ENCODE data around the gene PRDX3. TPM values are rescaled to one million over a fixed set of nuclear protein-coding genes. Genes with fewer than 3 reads are reported as not detected.
A peak's percentile ranks its signal among the peaks of the same experiment; 100 is the strongest.

Gene PRDX3
- total and polyA plus RNA-seq, 4 donors: 84.1 to 155 (median 109) TPM

- Histone ChIP-seq H3K4me1 (ENCODE audit: control insufficient read depth in 5 of 5, insufficient read depth in 5 of 5, low read length in 5 of 5) (peaks cover 0 to 44% (median 26%) of the 10 kb centered on the region in 5 donors), H3K4me3 (peak within 1 kb of the TSS; percentile 95), H3K36me3 (ENCODE audit: control insufficient read depth in 4 of 4, insufficient read depth in 4 of 4, low read length in 4 of 4) (peaks cover 0 to 4% (median under 1%) of the 10 kb centered on the region in 4 donors), H3K9me3 (ENCODE audit: control insufficient read depth in 4 of 4, insufficient read depth in 3 of 4, low read length in 3 of 4) (no peaks in the 10 kb centered on the region), H3K9ac (ENCODE audit: insufficient read depth in 1 of 2, low read length in 2 of 2) (peak within 1 kb of the TSS in 1 of 2 donors; percentile 88), H3K27ac (ENCODE audit: low read depth in 1 of 2, low read length in 1 of 2) (peak within 1 kb of the TSS; percentile 95 to 97), H3K27me3 (ENCODE audit: control insufficient read depth in 3 of 3, insufficient read depth in 3 of 3, low read length in 2 of 3) (no peaks in the 10 kb centered on the region)
- TF ChIP-seq CTCF (IDR thresholded peaks at IDR 0.05; ENCODE audit: control extremely low read depth, extremely low read depth): no peak
- ATAC-seq (ENCODE audit: insufficient read depth, low FRiP score) (peak; percentile 91), DNase-seq (peak; percentile 98 to 100 (median 98))
- WGBS, 2 donors: 1% methylated on average over 21 to 34 of the region's 34 CpGs
Observed at GRCh38 chr10:119207366-119207666, 28.7 kb upstream of the PRDX3 start, which contains the start of gene GRK5. Gene GRK5 (plus strand): TSS chr10:119207571. CDS start chr10:119207918, 347 bp downstream.

- peak overlapping the region; percentile 52 for H3K4me3 ChIP-seq
- H3K4me1 ChIP-seq (ENCODE audit: control insufficient read depth in 5 of 5, insufficient read depth in 5 of 5, low read length in 5 of 5): peaks cover 0 to 38% (median 24%) of the 10 kb centered on the region in 5 donors
- TF ChIP-seq CTCF (IDR thresholded peaks at IDR 0.05; ENCODE audit: control extremely low read depth, extremely low read depth): peak; percentile 36
- ATAC-seq (ENCODE audit: insufficient read depth, low FRiP score): peak; percentile 64
- H3K27ac ChIP-seq (ENCODE audit: low read depth in 1 of 2, low read length in 1 of 2): peak overlapping the region; percentile 95 to 97
- H3K36me3 ChIP-seq (ENCODE audit: control insufficient read depth in 4 of 4, insufficient read depth in 4 of 4, low read length in 4 of 4): peaks cover 0 to 3% (median under 1%) of the 10 kb centered on the region in 4 donors
- peak; percentile 80 to 86 (median 82) for DNase-seq
- no peaks in the 10 kb centered on the region for H3K27me3 ChIP-seq (ENCODE audit: control insufficient read depth in 3 of 3, insufficient read depth in 3 of 3, low read length in 2 of 3)
- H3K9me3 ChIP-seq (ENCODE audit: control insufficient read depth in 4 of 4, insufficient read depth in 3 of 4, low read length in 3 of 4): no peaks in the 10 kb centered on the region
- H3K9ac ChIP-seq (ENCODE audit: insufficient read depth in 1 of 2, low read length in 2 of 2): no peak overlapping the region
- WGBS, 2 donors: 0 to 1% methylated on average over 59 to 97 of the region's 97 CpGs
Observed at GRCh38 chr10:119206603-119207365, 28.2 kb upstream of the PRDX3 start.

- WGBS, 2 donors: 25 to 26% methylated on average over 17 of the region's 17 CpGs
- no peak for TF ChIP-seq CTCF (IDR thresholded peaks at IDR 0.05; ENCODE audit: control extremely low read depth, extremely low read depth)
- no peak overlapping the region for H3K4me3 ChIP-seq
- peak; percentile 8 for ATAC-seq (ENCODE audit: insufficient read depth, low FRiP score)
- H3K36me3 ChIP-seq (ENCODE audit: control insufficient read depth in 4 of 4, insufficient read depth in 4 of 4, low read length in 4 of 4): no peaks in the 10 kb centered on the region
- H3K27ac ChIP-seq (ENCODE audit: low read depth in 1 of 2, low read length in 1 of 2): peak overlapping the region; percentile 95 to 97
- peak in 1 of 3 donors; percentile 61 for DNase-seq
- peaks cover 0 to 31% (median 18%) of the 10 kb centered on the region in 5 donors for H3K4me1 ChIP-seq (ENCODE audit: control insufficient read depth in 5 of 5, insufficient read depth in 5 of 5, low read length in 5 of 5)
- peak overlapping the region in 1 of 2 donors; percentile 23 for H3K9ac ChIP-seq (ENCODE audit: insufficient read depth in 1 of 2, low read length in 2 of 2)
- no peaks in the 10 kb centered on the region for H3K27me3 ChIP-seq (ENCODE audit: control insufficient read depth in 3 of 3, insufficient read depth in 3 of 3, low read length in 2 of 3)
- no peaks in the 10 kb centered on the region for H3K9me3 ChIP-seq (ENCODE audit: control insufficient read depth in 4 of 4, insufficient read depth in 3 of 4, low read length in 3 of 4)
Observed at GRCh38 chr10:119205894-119206602, 27.4 kb upstream of the PRDX3 start.

All from lung (tissue), 12 donors.